Kidney tubule cell (primary cell): ENCODE data around the gene PTPN14.

Experiments used
- DNase-seq: peaks from one replicate; pipeline ENCODE4 v3.0.0-alpha.2; 2018; ENCODE audit warnings: low spot score

PTPN14 gene

DNA sequence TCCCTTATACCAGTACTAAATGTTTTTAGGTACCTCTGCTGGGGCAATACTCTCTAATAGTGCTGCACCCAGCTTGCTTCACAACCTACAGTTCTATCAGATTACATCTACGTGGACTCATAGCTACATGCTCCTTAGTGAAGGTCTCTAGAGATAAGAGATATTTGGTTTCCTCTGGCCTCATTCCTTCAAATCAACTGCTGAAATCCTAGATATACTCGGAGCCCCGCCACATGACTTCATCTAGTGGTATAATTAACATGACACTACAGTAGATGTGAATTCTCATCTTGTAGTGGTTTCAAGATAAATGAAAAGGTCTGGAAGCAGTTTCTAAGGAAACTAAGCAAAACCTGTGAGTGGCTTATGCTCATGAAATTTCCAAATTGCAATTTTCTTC lies 155.1 kb downstream of the PTPN14 start:
- DNase-seq = no peak

DNA sequence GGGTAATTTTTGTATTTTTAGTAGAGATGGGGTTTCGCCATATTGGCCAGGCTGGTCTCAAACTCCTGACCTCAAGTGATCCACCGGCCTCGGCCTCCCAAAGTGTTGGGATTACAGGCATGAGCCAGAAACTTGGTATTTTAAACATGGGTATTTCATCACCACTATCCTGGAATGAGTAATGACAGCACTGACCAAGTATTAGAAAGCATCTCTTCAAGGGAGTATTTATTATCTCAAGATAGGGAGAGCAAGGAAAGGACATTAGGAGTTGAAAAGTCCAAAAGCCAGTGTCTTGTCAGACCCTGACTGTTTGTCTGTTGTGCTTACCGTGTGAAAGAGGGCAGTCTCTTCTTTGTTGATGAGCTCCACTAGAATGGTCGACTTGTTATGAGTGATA lies 156.8 kb downstream of the PTPN14 start:
- DNase-seq = peak; percentile 72

DNA sequence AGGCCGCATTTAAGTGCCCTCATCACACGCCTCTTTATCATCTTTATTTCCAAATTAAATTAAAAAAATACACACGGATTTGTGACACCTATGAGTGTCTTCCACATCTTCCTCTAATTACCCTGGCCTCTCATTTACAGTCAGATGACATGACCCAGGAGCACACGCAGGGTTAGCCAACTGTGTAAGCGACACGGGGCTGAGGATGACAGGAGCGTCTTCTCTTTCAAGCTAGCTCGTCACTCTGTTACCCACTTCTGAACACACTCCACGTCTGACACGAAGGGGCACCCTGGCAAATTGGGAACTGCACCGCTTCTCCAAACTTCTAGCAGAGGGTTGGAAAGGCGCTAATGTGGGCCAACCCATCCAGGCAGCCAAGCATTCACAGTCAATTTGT lies 158.3 kb downstream of the PTPN14 start:
- no peak for DNase-seq

DNA sequence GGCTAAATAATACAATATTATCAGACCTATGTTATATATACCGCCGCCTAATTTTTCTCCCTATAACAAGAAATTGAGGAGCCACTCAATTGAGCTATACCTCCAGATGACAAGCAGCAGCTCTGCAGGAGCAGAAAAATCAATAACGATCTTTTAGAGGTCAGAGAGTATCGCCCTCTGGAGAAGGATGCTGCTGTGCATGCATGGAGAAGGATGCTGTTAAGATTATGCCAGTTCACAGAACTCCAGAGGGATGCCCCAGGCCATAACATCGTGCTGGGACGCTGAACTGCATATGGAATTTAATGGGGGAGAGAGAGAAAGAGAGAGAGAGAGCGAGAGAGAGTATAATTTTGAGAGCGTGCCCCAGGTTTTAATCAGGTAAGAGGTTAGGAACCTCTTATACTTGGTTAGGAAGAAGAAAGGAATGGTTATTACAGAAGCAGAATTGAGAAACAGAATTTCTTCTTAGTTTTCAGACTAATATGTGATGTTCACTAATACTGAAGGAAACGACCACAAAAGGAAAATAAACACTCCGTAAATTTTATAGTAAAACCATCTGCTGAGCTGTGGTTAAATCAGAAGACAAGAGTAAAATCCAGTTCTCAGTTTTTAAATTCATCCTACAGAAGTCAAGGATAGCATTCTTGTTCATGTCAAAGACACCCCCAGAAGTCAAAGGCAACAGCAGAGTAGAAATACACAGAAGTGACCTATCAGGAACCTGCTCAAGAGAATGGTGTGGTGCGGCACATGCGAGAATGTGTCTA lies 159.3 kb downstream of the PTPN14 start:
- DNase-seq = no peak

DNA sequence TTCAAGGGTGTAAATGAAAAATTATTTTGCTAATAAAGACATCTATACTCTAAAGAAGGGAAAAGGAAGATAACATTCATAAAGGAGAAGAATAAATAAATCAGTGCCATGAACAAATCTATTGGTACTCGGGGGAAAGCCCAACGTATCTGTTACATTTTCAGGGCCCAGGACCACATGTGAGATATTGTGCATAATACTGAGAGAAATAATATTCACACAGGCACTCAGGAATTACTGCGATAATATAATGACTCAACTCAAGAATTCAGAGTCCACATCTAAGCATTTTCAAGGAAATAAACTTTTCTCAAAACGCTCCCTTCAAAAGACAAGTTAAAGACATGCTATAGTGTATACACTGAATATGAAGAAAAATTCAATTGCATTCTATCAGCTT lies 161.7 kb downstream of the PTPN14 start:
- DNase-seq = no peak

DNA sequence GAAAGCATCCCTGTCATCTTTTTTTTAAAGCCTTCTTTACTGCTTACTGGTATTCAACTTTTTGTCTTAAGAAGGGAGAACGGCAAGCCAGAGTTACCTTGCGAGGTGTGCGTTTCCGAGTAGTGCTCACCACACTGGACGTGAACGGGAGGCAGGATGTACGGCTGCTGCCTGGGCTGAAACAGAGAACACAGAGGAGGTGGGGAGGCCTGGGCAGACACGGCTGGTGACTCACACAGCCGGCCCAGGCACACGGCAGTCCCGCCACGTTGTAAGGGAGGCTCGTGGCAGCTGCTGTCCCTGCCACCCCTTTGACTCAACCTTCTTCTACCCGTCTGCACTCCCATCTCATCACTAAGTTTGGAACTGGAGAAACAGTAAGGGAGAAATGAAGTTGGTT lies 164.7 kb downstream of the PTPN14 start:
- peak; percentile 40 for DNase-seq

DNA sequence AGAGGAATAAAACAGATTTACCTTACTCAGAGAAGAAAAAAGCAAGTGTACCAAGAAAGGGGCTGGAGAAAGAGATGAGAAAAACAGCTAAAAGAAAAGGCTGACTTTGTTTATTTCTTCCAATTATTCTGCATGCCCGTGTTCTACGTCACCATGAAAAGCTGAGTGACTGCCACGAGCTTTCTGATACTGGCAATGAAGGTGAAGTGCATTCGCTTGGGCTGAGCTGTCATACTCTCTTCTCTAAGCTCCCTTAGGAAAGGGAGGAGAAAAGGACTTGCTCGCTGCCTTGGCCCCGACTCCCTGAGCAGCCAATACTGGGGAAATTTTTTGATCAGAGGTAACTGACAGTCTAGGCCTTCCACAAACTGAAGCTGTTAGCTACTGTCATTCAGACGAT lies 165.1 kb downstream of the PTPN14 start:
- no peak for DNase-seq

DNA sequence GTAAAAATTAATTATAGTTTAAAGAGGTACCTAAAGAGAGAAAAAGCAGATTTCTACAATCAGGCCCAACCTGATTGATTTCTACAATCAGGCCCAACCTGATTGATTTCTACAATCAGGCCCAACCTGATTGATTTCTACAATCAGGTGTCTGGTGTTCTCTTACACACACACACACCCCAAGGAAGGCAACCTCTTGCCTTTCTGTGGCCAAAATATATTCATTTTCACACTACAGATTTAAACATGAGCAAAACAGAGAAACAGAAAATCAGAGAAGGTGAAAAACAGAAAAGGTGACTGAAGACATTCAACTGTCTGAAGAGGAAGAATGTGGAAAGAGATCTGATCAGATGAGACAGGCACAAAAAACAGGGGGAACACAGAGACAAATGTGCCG lies 166.0 kb downstream of the PTPN14 start:
- no peak for DNase-seq

DNA sequence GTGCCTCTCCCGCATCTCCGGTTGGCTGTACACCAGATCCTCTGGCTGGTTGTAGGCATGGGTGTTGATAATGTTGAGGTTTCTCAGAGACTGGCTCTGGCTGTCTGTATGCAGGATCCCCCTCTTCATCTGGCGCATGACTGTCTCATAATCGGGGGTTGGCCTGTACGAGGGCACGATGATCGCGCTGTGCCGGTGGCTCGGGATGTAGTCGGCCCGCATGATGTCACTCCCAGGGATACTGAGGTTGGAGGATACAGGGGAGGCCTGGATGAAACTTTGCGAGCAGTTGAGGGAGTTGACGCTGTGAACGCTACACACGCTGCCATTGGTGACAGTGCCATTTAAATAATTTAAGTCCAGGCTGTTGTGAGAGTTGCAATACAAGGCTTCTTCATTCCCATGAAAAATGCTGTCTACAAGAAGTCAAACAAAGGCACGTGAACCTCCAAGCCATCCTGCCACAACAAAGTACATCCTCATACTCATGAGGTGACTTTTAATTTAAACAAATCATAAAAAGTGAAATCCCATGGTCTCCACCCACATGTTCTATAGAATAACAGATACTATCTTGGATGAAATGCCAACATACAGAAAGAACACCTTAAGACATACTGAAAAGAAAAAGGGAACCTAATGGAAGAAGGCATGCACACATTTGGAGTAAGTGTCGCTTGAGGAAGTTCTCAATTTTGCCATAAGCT lies 166.9 kb downstream of the PTPN14 start:
- DNase-seq = no peak

DNA sequence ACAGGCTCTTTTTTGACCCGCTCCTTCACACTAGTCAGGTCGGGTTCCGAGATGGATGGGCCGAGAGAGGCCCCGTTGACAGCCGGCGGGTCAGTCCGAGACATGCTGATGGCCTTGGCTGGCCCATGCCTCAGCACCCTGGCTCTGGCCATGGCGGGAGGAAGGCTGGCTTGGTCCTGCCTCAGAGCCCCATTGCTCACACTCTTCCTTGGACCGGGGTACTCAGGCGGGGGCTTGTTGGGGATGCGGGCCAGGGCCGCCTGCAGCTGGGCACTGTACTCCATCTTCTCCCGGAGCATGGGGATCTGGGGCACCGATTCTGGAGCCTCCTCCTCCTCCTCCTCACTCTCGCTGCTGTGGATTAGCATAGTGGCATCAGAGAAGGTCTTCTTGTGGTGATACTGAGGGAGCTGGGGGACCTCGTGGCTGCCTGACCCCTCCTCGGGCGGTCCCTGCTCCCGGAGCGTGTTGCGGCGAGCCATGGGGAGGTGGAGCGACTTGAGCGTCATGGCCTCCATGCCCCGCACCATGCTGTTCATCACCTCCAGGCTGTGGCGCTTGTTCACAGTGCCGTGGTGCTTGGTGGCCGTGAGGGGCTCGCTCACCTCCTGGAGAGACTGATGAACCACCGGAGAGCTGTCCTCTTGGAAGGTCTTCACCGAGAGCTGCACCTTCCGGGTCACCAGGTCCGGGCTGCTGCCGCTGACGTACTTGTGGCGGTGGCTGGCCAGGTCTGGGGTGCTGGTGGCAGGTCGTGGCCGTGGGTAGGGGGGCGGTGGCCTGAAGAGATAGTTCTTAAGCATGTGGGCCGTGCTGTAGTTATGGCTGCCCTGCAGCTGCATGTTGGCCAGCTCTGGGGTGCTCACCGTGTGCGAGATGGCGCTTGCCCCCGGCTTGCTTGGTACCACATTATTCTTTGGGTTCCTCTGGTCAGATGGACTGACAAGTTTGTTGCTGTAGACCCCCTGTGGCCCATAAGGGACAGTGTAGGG lies 167.7 kb downstream of the PTPN14 start:
- no peak for DNase-seq

DNA sequence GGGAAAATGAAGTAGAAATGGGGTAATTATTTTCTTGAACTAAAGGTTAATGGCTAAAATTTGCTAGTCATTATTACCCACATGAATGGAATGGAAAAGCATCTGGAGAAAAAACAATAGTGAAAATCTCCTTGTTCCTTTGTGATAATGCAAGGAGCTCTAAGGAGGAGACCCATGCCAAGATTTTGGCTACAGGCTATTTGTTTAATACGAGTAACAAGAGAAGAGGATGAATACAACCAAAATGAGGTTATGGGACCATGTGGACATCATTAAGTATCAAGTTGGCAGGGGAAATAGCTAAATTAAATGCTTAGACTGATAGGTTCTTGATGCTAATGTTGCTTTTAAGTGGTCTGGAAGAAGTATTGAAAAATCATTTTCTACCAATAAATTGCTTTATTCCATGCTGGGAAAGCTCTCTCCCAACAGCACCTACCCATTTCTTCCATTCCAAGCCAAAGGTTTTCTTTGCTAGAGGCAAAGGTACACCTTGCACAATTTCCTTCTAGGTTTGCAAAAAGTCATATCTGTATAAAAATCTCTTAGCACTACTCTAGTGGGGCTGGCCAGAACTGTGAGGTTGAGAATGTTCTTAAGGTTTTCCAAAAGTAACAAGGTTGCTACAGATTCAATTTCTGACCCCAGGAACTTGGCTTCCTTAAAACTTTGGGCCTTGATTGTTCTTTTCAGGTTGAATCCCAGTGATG lies 170.3 kb downstream of the PTPN14 start:
- DNase-seq = no peak

DNA sequence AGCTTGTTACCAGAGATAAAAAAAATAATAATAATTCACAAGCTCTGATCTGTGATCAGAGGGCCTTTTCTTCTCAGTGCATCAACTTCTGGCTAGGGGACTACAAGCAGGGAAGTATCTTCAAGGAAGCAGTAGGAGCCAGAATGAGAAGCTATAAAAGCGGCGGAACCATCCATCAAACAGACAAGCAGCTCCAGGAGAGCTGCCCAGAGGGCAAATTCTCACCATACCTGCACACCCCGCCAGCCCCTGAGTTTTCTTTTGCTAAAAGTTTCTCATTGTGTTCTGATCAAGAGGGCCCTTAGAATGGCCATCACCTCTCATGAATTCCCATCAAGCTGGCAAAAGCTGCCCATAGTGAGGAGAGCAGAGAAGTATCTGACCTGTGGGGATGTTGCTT lies 171.0 kb downstream of the PTPN14 start:
- DNase-seq = peak; percentile 15

DNA sequence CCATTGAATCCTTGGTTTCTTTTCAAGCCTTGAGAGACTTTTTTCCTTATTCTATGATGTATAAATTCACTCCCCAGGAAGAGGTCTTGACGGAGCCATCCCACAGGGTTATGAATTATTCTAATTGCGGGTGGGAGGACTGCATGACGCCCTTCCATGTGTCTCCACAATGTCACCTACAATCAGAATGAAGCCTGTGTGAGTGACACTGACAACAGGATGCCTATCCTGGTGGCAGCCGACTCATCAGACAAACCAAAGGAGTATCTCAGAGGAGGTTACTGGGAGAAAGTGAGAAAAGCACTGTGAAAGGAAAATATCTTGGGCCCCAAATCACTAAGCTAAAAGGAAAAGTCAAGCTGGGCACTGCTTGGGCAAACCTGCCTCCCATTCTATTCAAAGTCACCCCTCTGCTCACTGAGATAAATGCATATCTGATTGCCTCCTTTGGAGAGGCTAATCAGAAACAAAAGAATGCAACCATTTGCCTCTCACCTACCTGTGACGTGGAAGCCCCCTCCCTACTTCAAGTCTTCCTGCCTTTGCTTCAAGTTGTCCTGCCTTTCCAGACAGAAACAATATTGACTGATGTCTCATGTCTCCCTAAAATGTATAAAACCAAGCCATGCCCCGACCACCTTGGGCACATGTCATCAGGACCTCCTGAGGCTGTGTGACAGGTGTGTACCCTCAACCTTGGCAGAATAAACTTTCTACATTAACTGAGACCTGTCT lies 172.0 kb downstream of the PTPN14 start:
- no peak for DNase-seq

DNA sequence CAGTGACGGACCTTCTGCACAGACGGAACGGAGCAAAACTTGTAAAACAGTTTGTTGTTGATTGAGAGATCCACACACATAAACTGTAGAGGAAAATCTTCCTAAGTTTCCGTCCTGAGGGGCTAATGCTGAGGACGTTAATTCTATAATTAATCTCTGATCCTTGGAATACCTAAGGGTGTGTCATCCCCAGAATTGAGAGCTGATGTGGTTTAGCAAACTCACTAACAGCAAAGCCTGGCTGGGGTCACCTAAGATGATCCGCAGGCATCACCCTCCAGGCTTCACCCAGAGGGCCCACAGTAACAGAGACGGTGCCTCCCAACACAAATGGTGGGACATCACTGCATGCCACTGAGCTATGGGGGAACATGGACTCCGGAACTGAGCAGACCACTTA lies 172.9 kb downstream of the PTPN14 start:
- DNase-seq = no peak

DNA sequence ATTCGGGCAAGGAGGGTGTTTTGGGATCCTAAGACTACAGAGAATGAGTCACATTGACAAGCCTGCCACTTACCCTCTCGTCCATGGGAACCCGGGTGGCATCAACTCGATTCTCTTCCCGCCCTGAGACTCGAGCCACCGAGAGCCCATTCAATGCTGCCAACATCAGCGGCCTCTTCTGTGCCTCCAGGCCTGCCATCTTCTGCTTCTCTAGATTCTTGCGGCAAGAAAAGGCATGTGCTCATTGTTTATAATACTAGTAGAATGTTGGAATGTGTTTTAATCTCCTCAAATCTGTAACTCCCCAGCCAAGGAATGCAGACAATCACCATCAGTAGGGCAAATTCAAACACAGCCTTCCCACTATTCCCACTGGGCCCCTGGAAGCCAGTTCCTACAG lies 173.5 kb downstream of the PTPN14 start:
- DNase-seq = no peak

DNA sequence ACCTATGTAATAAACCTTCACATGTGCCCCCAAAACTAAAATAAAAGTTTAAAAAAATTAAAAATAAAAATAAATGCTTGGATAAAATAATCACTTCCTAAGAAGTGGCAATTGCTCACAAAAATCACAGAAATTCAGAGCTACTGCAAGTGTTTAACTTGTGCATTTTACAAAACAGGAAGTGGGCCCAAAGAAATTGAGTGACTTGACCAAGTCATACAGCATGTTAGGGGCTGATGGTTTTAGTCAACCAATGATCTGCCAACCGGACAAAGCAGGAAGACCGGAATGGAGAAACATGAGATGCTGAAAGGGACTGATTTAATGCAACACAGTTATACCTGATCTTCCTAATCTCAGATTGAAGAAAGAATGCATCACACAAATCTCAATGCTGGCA lies 173.9 kb downstream of the PTPN14 start:
- DNase-seq = no peak

DNA sequence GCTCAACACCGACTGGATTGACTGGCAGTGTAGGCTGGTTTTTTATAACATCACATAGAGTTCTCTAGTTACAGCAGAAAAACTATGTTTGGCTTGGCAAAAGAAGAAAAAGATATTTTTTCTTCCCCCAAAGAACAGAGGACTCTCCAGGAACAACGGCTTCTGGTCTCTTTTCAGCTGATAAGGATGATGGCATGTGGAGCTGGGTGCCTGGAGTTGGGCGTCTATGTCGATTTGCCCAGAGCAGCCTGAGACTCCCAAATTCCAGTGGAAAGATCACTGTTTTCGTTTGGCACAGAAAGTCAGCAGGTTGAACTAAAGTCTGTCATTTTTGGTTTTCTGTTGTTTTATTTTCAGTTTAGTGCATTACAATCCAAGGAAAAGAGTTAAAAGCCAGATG lies 179.3 kb downstream of the PTPN14 start:
- DNase-seq = no peak

DNA sequence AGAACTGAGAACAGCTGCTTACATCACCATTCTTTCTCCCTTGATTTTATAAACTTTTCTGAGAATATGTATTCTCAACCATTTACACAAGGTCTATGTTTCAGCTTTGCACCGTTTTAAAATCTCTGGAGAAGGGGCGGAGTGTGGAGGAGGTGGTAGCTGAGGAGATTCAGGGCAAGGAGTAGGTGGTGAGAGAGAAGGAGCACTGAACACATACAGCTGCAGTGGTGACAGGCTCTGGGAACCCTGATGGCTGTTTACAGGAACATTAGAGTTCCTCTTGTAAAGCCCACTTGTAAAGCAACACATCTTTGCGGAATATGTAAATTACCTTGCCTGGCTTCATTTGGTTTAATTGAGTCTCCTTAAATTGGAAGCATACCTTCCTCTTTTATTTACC lies 180.8 kb downstream of the PTPN14 start:
- DNase-seq = no peak

DNA sequence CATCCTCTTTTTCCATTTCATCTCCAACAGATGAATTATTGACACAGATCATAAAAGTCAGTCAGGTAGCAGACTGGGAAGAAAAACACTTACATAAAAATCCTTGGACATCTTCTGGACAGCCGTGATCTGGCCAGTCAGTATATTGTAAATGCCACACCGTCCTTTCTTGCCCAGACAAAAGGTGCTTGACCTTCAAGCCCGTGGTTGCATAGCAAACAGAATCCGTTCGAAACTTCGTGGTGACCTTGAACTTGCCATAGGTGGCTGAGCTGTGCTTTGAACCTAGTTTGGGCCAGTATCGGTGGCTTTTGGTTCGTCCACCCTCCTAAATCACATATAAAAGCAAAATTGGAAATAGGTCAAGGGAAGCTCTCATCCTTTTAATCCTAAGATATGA lies 182.0 kb downstream of the PTPN14 start:
- DNase-seq = no peak

DNA sequence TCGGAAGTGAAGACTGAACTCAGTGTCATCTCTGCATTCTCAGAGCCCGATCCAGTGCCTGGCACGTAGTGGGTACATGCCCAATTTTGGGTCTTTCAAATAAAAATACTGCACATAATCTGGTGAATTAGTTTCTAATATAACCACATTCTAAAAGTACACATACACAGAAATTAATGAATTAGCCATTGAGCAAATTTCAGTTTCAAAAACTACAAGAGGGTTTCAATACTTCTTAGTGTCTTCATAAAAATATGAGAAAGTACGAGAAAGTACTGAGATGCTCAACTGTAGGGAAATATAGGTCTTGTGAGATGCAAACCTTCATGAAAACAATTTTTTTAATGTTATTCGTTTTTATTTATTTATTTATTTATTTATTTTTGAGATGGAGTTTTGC lies 183.6 kb downstream of the PTPN14 start:
- DNase-seq = no peak

DNA sequence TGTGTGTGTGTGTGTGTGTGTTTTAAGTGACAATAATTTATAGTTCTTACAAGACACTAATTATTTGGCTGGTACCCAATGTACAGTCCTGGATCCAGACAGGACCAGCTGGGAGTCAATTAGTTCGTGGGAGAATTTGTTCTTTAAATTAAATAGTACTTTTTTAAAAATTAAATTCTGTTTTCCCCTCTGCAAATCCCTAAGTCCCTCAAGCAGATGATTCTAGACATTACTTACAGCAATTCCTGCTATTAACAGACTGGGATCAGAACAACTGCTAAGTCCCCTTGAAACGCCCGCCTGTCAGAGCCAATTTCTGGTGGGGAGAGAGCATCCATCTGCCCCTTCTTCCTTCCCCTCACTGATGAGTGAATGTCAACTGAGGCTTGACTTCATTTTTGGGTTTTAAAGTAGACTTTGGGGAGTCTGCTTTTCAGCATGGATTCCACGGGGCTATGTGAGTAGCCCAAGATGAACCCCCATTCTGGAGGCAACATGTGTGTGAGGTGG lies 186.6 kb downstream of the PTPN14 start:
- no peak for DNase-seq
